HepG2 (cell line): ENCODE data around the gene NMRAL1. TPM values are rescaled to one million over a fixed set of nuclear protein-coding genes. Genes with fewer than 3 reads are reported as not detected.

ENCODE experiments used
- ADNP ChIP-seq: sonication (generic); formaldehyde crosslinking; IDR thresholded peaks from 2 replicates; pipeline ENCODE4 v1.4.0; 2020; ENCODE audit warnings: missing genetic modification reagents
- AKAP8 ChIP-seq: sonication (generic); formaldehyde crosslinking; IDR thresholded peaks from 2 replicates; pipeline ENCODE4 v1.5.1; 2020; ENCODE audit warnings: mild to moderate bottlenecking, missing genetic modification reagents
- ARID5B ChIP-seq: IDR thresholded peaks from 2 replicates; pipeline ENCODE4 v1.4.0; 2020; ENCODE audit warnings: mild to moderate bottlenecking, missing genetic modification reagents
- ARNT ChIP-seq: fragments of 450-650 bp; IDR thresholded peaks from 2 replicates; pipeline ENCODE4 v1.6.1; 2017
- CCAR2 ChIP-seq: fragments of 200-400 bp; formaldehyde crosslinking; optimal IDR thresholded peaks from 2 replicates; pipeline ENCODE3; 2018; ENCODE audit warnings: low read depth, mild to moderate bottlenecking, low read length, moderate library complexity
- FOXK2 ChIP-seq: fragments of 450-650 bp; IDR thresholded peaks from 2 replicates; pipeline ENCODE4 v1.6.1; 2016
- FOXO4 ChIP-seq: sonication (generic); formaldehyde crosslinking; conservative IDR thresholded peaks from 2 replicates; pipeline ENCODE4 v1.8.1; 2023; ENCODE audit warnings: missing genetic modification reagents
- HNF4A ChIP-seq: sonication (generic); formaldehyde crosslinking; IDR thresholded peaks from 2 replicates; pipeline ENCODE4 v1.4.0; 2020; ENCODE audit warnings: missing genetic modification reagents
- IKZF5 ChIP-seq: IDR thresholded peaks from 2 replicates; pipeline ENCODE4 v1.6.1; 2018; ENCODE audit warnings: missing genetic modification reagents, mild to moderate bottlenecking, missing compliant biosample characterization
- JUN ChIP-seq: sonication (generic); formaldehyde crosslinking; IDR thresholded peaks from 2 replicates; pipeline ENCODE4 v1.4.0; 2020; ENCODE audit warnings: mild to moderate bottlenecking, missing genetic modification reagents
- LCORL ChIP-seq, 2 experiments: fragments of 450-650 bp in 1 of 2; sonication (generic) in 1 of 2; formaldehyde crosslinking in 1 of 2; IDR thresholded peaks; 2 replicates each; pipeline versions ENCODE4 v1.5.0 to v1.6.1; 2017 to 2020; ENCODE audit warnings: antibody characterized with exemption in 1 of 2, missing genetic modification reagents in 1 of 2
- MAF1 ChIP-seq: sonication (generic); formaldehyde crosslinking; IDR thresholded peaks from 2 replicates; pipeline ENCODE4 v1.5.0; 2020; ENCODE audit warnings: missing genetic modification reagents, borderline replicate concordance
- MLLT10 ChIP-seq: sonication (generic); formaldehyde crosslinking; IDR thresholded peaks from 2 replicates; pipeline ENCODE4 v1.4.0; 2020; ENCODE audit warnings: missing genetic modification reagents
- MTF2 ChIP-seq: sonication (generic); formaldehyde crosslinking; IDR thresholded peaks from 2 replicates; pipeline ENCODE4 v1.5.0; 2020; ENCODE audit warnings: missing genetic modification reagents, borderline replicate concordance
- PCBP1 ChIP-seq: fragments of 200-400 bp; formaldehyde crosslinking; IDR thresholded peaks from 2 replicates; pipeline ENCODE4 v1.6.1; 2017; ENCODE audit warnings: mild to moderate bottlenecking, low read depth, low read length, borderline replicate concordance
- SIN3A ChIP-seq: IDR thresholded peaks from 2 replicates; pipeline ENCODE4 v1.6.1; 2011; ENCODE audit warnings: low read depth, mild to moderate bottlenecking, control low read depth, low read length, borderline replicate concordance
- SRF ChIP-seq: IDR thresholded peaks from 2 replicates; pipeline ENCODE4 v1.6.1; 2011; ENCODE audit warnings: mild to moderate bottlenecking, low read depth, low read length, moderate library complexity
- YEATS4 ChIP-seq: sonication (generic); formaldehyde crosslinking; IDR thresholded peaks from 2 replicates; pipeline ENCODE4 v1.4.0; 2020; ENCODE audit warnings: missing genetic modification reagents, borderline replicate concordance
- ZBTB34 ChIP-seq: sonication (generic); formaldehyde crosslinking; IDR thresholded peaks from 2 replicates; pipeline ENCODE4 v1.8.0; 2022; ENCODE audit warnings: mild to moderate bottlenecking, missing genetic modification reagents
- ZFX ChIP-seq: sonication (generic); formaldehyde crosslinking; IDR thresholded peaks from 2 replicates; pipeline ENCODE4 v1.4.0; 2020; ENCODE audit warnings: mild to moderate bottlenecking, low read depth, missing genetic modification reagents, moderate library complexity
- ZNF282 ChIP-seq: fragments of 450-650 bp; IDR thresholded peaks from 2 replicates; pipeline ENCODE4 v1.6.1; 2018; ENCODE audit not compliant: partially characterized antibody
- ZNF33B ChIP-seq: sonication (generic); formaldehyde crosslinking; IDR thresholded peaks from 2 replicates; pipeline ENCODE4 v1.5.1; 2020; ENCODE audit warnings: mild to moderate bottlenecking, missing genetic modification reagents
- ZNF530 ChIP-seq: sonication (generic); formaldehyde crosslinking; IDR thresholded peaks from 2 replicates; pipeline ENCODE4 v1.5.0; 2020; ENCODE audit warnings: low read depth, mild to moderate bottlenecking, missing genetic modification reagents
- ZNF75D ChIP-seq: sonication (generic); formaldehyde crosslinking; IDR thresholded peaks from 2 replicates; pipeline ENCODE4 v1.8.1; 2023; ENCODE audit warnings: missing genetic modification reagents, mild to moderate bottlenecking, borderline replicate concordance
- polyA plus RNA-seq, 8 experiments: library from polyadenylated mRNA; depleted of rRNA in 3 of 8; stranded (reverse) in 7 of 8; unstranded in 1 of 8; fragments of >200 nt; fragmentation: Illumina TruSeq in 4 of 8; extraction: Trizol in 4 of 8; gene quantifications; 2 replicates each; pipeline versions ENCODE4 v1.2.1 to v1.2.3, GENCODE V29; 2011 to 2016; ENCODE audit warnings: low read depth in 4 of 8, missing spikeins in 1 of 8, mixed read lengths in 1 of 8; ENCODE audit not compliant: insufficient read depth in 1 of 8
- total RNA-seq, 5 experiments: library from RNA; depleted of rRNA; stranded (reverse); fragments of >200 nt; fragmentation: Illumina TruSeq; extraction: Trizol; gene quantifications; 2 replicates each; pipeline ENCODE4 v1.2.3, GENCODE V29; 2016; ENCODE audit warnings: low read depth in 1 of 5

NMRAL1 gene
- total and polyA plus RNA-seq, 2 of the 13 experiments (the other 11 are each of a cell fraction or from before 2014, with no cell fraction given): 30.8 to 33.1 TPM

- peak; percentile 72 for TF ChIP-seq ARID5B
- no peak for TF ChIP-seq FOXK2
- TF ChIP-seq AKAP8 (CRISPR knock-in tag): no peak
- no peak; the same call in 1 of the 2 replicates for TF ChIP-seq IKZF5 (CRISPR knock-in tag)
- no peak for TF ChIP-seq MAF1 (CRISPR knock-in tag)
- TF ChIP-seq ARNT: no peak
- TF ChIP-seq LCORL (IDR thresholded peaks at IDR 0.05): no peak
- TF ChIP-seq LCORL (CRISPR knock-in tag; IDR thresholded peaks at IDR 0.05): peak; percentile 73
- TF ChIP-seq ZNF530: no peak
- no peak; the same call in 1 of the 2 replicates for TF ChIP-seq ZNF33B (CRISPR knock-in tag)
- no peak for TF ChIP-seq MLLT10 (CRISPR knock-in tag)
- TF ChIP-seq MTF2: no peak
- peak; percentile 63; the same call in 1 of the 2 replicates for TF ChIP-seq YEATS4
- TF ChIP-seq JUN (CRISPR knock-in tag): peak; percentile 42
- no peak for TF ChIP-seq CCAR2
- peak; percentile 78 for TF ChIP-seq HNF4A (CRISPR knock-in tag)
- TF ChIP-seq FOXO4 (CRISPR knock-in tag): no peak; the same call in 1 of the 2 replicates
- no peak for TF ChIP-seq PCBP1
- TF ChIP-seq ZNF282: no peak
- peak; percentile 96 for TF ChIP-seq ZFX (CRISPR knock-in tag)
- TF ChIP-seq ADNP: no peak
- TF ChIP-seq SIN3A: peak; percentile 65; the same call in 1 of the 2 replicates
- no peak for TF ChIP-seq ZBTB34
- TF ChIP-seq SRF: no peak
- TF ChIP-seq ZNF75D (CRISPR knock-in tag): no peak
Measured at GRCh38 chr16:4426021-4426684, 48.3 kb downstream of the NMRAL1 start (continued).
